GM12878 (cell line): ENCODE measurements around the gene N4BP3. TPM values are rescaled to one million over a fixed set of nuclear protein-coding genes. Genes with fewer than 3 reads are reported as not detected.

Experiments
- ATAC-seq: fragments of 200-7000 bp; cut with Tn5 transposase; 3 replicates; pipeline ENCODE4 v1.9.1; 2020; ENCODE audit warnings: mild to moderate bottlenecking, moderate library complexity
- BruUV-seq: library from RNA; stranded (reverse); fragments of 400-500 nt; replicated peaks from 2 replicates; lab custom pipeline; 2021; lab: Mats Ljungman, UMichigan
- CTCF ChIA-PET: fragments of 300-600 bp; sonication (Branson Sonifier 250); formaldehyde crosslinking; extraction: SDS; loops from one replicate; lab custom pipeline; 2021; ENCODE audit warnings: inconsistent platforms; lab: Yijun Ruan, JAX
- POLR2A ChIA-PET: fragments of 350-600 bp; formaldehyde crosslinking; extraction: SDS; loops from one replicate; lab custom pipeline; 2021; ENCODE audit warnings: inconsistent platforms; lab: Charles Lee
- RAD21 ChIA-PET: fragments of 300-600 bp; sonication (Branson Sonifier 250); formaldehyde crosslinking; loops from one replicate; lab custom pipeline; 2023; ENCODE audit warnings: antibody characterized with exemption; ENCODE audit not compliant: unreplicated experiment; lab: Charles Lee
- SMC1A ChIA-PET: fragments of 300-600 bp; sonication (Branson Sonifier 250); formaldehyde crosslinking; loops from one replicate; lab custom pipeline; 2023; ENCODE audit not compliant: unreplicated experiment, uncharacterized antibody; lab: Charles Lee
- DNase-seq: peaks from one replicate; pipeline ENCODE4 v3.0.0-alpha.2; 2011; ENCODE audit warnings: low read depth, low spot score
- FAIRE-seq: peaks from 3 replicates; lab custom pipeline; 2011; peaks lifted over from hg19 to GRCh38; lab: Jason Lieb, UNC
- H2AFZ ChIP-seq: 2 replicates; pipeline ENCODE4 v1.6.0; 2011; ENCODE audit warnings: low read depth, low read length, control low read depth; ENCODE audit not compliant: control insufficient read depth
- H3K27ac ChIP-seq: 2 replicates; pipeline ENCODE4 v1.5.1; 2011; ENCODE audit warnings: control low read depth; ENCODE audit not compliant: control insufficient read depth, insufficient read depth
- H3K27me3 ChIP-seq, 2 experiments: replicated peaks in 1 of 2; 2 replicates each; pipeline versions ENCODE4 v1.6.0 to v1.6.1; 2011; ENCODE audit warnings: low read length in 1 of 2; ENCODE audit not compliant: control insufficient read depth in 2 of 2, insufficient read depth in 2 of 2
- H3K36me3 ChIP-seq, 2 experiments: 2 replicates each; pipeline ENCODE4 v1.5.1; 2011; ENCODE audit warnings: low read length in 1 of 2; ENCODE audit not compliant: control insufficient read depth in 2 of 2, insufficient read depth in 2 of 2
- H3K4me1 ChIP-seq: 2 replicates; pipeline ENCODE4 v1.6.1; 2011; ENCODE audit warnings: mild to moderate bottlenecking, low read length, moderate library complexity, mixed read lengths; ENCODE audit not compliant: control insufficient read depth, insufficient read depth
- H3K4me2 ChIP-seq: 2 replicates; pipeline ENCODE4 v1.6.0; 2011; ENCODE audit warnings: control low read depth; ENCODE audit not compliant: control insufficient read depth, insufficient read depth
- H3K4me3 ChIP-seq: fragments of 200-600 bp; sonication (generic); 2 replicates; pipeline ENCODE4 v1.5.1; 2016
- H3K79me2 ChIP-seq: 2 replicates; pipeline ENCODE4 v1.6.0; 2011; ENCODE audit warnings: low read length; ENCODE audit not compliant: control insufficient read depth, insufficient read depth
- H3K9ac ChIP-seq: 2 replicates; pipeline ENCODE4 v1.8.0; 2011; ENCODE audit warnings: low read length, control low read depth, mixed read lengths; ENCODE audit not compliant: control insufficient read depth, insufficient read depth
- H3K9me3 ChIP-seq: replicated peaks from 3 replicates; pipeline ENCODE4 v1.5.1; 2011; ENCODE audit warnings: mild to moderate bottlenecking, low read length; ENCODE audit not compliant: control insufficient read depth, insufficient read depth
- H4K20me1 ChIP-seq: 2 replicates; pipeline ENCODE4 v1.6.0; 2011; ENCODE audit not compliant: control insufficient read depth, insufficient read depth
- BRCA1 ChIP-seq: IDR thresholded peaks from 2 replicates; pipeline ENCODE4 v1.6.1; 2011; ENCODE audit warnings: low read depth, low read length, improper control_type of control experiment
- CBFB ChIP-seq: IDR thresholded peaks from 2 replicates; pipeline ENCODE4 v1.6.1; 2016; ENCODE audit warnings: antibody characterized with exemption, low read depth
- CEBPB ChIP-seq, 2 experiments: fragments of 150-350 bp in 1 of 2; IDR thresholded peaks; 2 replicates each; pipeline ENCODE4 v1.6.1; 2012 to 2014; ENCODE audit warnings: low read depth in 2 of 2, low read length in 2 of 2, borderline replicate concordance in 1 of 2, inconsistent platforms in 1 of 2
- CHD1 ChIP-seq: IDR thresholded peaks from 2 replicates; pipeline ENCODE4 v1.6.1; 2012; ENCODE audit warnings: low read depth, low read length, improper control_type of control experiment
- CREM ChIP-seq: IDR thresholded peaks from 2 replicates; pipeline ENCODE4 v1.6.1; 2014; ENCODE audit warnings: antibody characterized with exemption, low read depth
- EP300 ChIP-seq, 2 experiments: fragments of 150-350 bp in 1 of 2; IDR thresholded peaks; 2 replicates each; pipeline ENCODE4 v1.6.1; 2011 to 2012; ENCODE audit warnings: low read depth in 2 of 2, low read length in 2 of 2, borderline replicate concordance in 1 of 2, improper control_type of control experiment in 1 of 2, inconsistent platforms in 1 of 2; ENCODE audit not compliant: control insufficient read depth in 1 of 2
- ESRRA ChIP-seq: IDR thresholded peaks from 2 replicates; pipeline ENCODE4 v1.6.1; 2012; ENCODE audit warnings: mild to moderate bottlenecking, low read length, improper control_type of control experiment
- IKZF1 ChIP-seq: fragments of 450-650 bp; conservative IDR thresholded peaks from 2 replicates; pipeline ENCODE4 v1.6.1; 2017; ENCODE audit warnings: antibody characterized with exemption, mild to moderate bottlenecking
- KAT2A ChIP-seq: conservative IDR thresholded peaks from 2 replicates; pipeline ENCODE4 v1.6.1; 2011; ENCODE audit warnings: low read depth, low read length; ENCODE audit not compliant: control insufficient read depth
- LARP7 ChIP-seq: fragments of 450-650 bp; IDR thresholded peaks from 2 replicates; pipeline ENCODE4 v1.6.1; 2017; ENCODE audit warnings: mild to moderate bottlenecking
- MTA2 ChIP-seq: fragments of 450-650 bp; IDR thresholded peaks from 2 replicates; pipeline ENCODE4 v1.6.1; 2016; ENCODE audit warnings: low read depth, mild to moderate bottlenecking, moderate library complexity
- MYB ChIP-seq: fragments of 150-350 bp; IDR thresholded peaks from 2 replicates; pipeline ENCODE4 v1.6.1; 2014; ENCODE audit warnings: mild to moderate bottlenecking, low read depth, low read length, borderline replicate concordance
- NFYB ChIP-seq: IDR thresholded peaks from 2 replicates; pipeline ENCODE4 v1.6.1; 2011; ENCODE audit warnings: low read depth, mild to moderate bottlenecking, low read length, improper control_type of control experiment, moderate library complexity; ENCODE audit not compliant: insufficient read depth
- RAD21 ChIP-seq: IDR thresholded peaks from 2 replicates; pipeline ENCODE4 v1.6.1; 2011; ENCODE audit warnings: mild to moderate bottlenecking, low read depth, low read length, moderate library complexity; ENCODE audit not compliant: insufficient read depth
- SIX5 ChIP-seq: IDR thresholded peaks from 2 replicates; pipeline ENCODE4 v1.6.1; 2011; ENCODE audit warnings: mild to moderate bottlenecking, low read depth, low read length, moderate library complexity; ENCODE audit not compliant: severe bottlenecking
- SMC3 ChIP-seq: IDR thresholded peaks from 2 replicates; pipeline ENCODE4 v1.6.1; 2011; ENCODE audit warnings: low read length, improper control_type of control experiment, borderline replicate concordance
- SRF ChIP-seq, 2 experiments: IDR thresholded peaks; 2 replicates each; pipeline ENCODE4 v1.6.1; 2011; ENCODE audit warnings: low read depth in 2 of 2, low read length in 2 of 2, mild to moderate bottlenecking in 1 of 2, moderate library complexity in 1 of 2
- ZNF384 ChIP-seq: IDR thresholded peaks from 2 replicates; pipeline ENCODE4 v1.6.1; 2012; ENCODE audit warnings: low read depth, mild to moderate bottlenecking, low read length, improper control_type of control experiment, borderline replicate concordance
- WGBS: methylation state at CpG from one replicate; pipeline ENCODE4 v1.1.6; 2016; ENCODE audit warnings: low lambda C conversion rate; ENCODE audit not compliant: insufficient replicate concordance, insufficient coverage; ENCODE audit errors: missing lambda C conversion rate; 5-methylcytosine and 5-hydroxymethylcytosine counted together
- in situ Hi-C: fragments of 300-500 bp; cut with MboI; formaldehyde crosslinking; loops from 9 replicates; pipeline ENCODE4 v1.14.3; 2018; ENCODE audit warnings: mixed read lengths
- intact Hi-C: fragments of 100-400 bp; cut with micrococcal nuclease; formaldehyde crosslinking; loops from one replicate; pipeline ENCODE4 v1.14.2; 2022; ENCODE audit not compliant: unreplicated experiment
- polyA plus RNA-seq, 11 experiments: library from polyadenylated mRNA; depleted of rRNA in 4 of 11; unstranded in 6 of 11; stranded (reverse) in 5 of 11; fragments of >200 nt; fragmentation: Nextera tagmentation in 4 of 11; fragmentation: Illumina TruSeq in 1 of 11; extraction: Ambion mirVana in 4 of 11; extraction: Trizol in 1 of 11; gene quantifications; 1 replicate in 1 of 11; 2 replicates in 10 of 11; pipeline versions ENCODE4 v1.2.1 to v1.2.3, GENCODE V29; 2011 to 2016; ENCODE audit warnings: inconsistent platforms in 2 of 11, missing spikeins in 2 of 11, low read depth in 1 of 11
- total RNA-seq, 4 experiments: library from RNA; depleted of rRNA in 3 of 4; stranded (reverse); fragments of >200 nt in 3 of 4; fragmentation: Illumina TruSeq in 1 of 4; extraction: Trizol in 1 of 4; gene quantifications; 2 replicates each; pipeline versions ENCODE4 v1.2.1 to v1.2.3, GENCODE V29; 2013 to 2021
- TF ChIP-seq, protein P1 (sequence below): IDR thresholded peaks from 2 replicates; pipeline ENCODE4 v1.6.1; 2012; ENCODE audit warnings: low read length, inconsistent platforms
- TF ChIP-seq, protein P2 (sequence below): IDR thresholded peaks from 2 replicates; pipeline ENCODE4 v1.6.1; 2012; ENCODE audit warnings: low read depth, low read length, improper control_type of control experiment

N4BP3 gene
- total and polyA plus RNA-seq, 10 of the 15 experiments (the other 5 are each of a cell fraction or from before 2014, with no cell fraction given) = 0.06 to 13.0 (median 4.3) TPM

DNA sequence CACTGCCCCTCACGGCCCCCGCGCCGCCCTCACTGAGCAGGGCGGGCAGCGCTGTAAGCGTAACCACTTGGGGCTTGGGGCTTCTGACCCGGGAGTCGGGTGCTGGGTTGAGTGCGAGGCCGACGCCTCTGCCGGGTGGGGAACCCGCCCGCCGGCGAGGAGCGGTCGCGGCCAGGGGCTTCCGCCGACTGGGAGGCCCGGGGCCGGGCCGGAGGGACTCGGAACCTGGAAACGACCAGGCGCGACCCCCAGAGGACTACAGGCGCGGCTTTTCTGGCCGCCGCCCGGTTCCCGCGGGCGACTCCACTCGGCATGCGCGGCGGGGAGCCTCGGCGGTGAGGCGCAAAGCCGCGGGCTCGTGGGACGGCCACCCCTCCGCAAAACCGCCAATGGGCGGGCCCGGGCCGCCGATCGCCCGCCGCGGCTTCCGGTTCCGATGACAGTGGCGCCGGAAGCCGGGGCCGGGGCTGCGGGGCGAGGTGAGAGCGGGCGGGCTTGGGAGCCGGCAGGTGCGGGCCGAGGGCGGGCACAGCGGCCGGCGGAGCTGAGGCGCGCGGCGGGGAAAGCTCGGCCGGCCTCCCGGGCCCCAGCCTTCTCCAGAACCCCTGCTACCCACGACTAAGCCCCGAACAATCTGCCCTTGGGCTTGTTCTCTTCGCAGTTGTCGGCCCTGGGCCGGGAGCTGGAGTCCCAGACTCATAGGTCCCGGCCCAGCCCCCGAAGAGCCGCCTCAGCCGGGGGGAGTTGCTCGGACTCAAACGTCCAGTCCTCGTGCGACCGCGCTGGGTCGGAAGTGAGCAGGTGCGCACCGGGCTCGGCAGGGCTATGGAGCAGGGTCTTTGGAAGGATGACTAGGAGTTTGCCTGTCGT is 17.5 kb downstream of the N4BP3 start, which contains the start of gene RMND5B:
Gene RMND5B (plus strand): TSS at position 439 of the 870 bp plus-strand sequence. CDS start 7,106 bp downstream, outside the sequence.
- TSS peak; percentile 82 for BruUV-seq
- Histone ChIP-seq H3K79me2 (peaks cover 19% of the 10 kb centered on the region), H3K27ac (peak within 1 kb of the TSS; percentile 94), H2AFZ (peak within 1 kb of the TSS; percentile 84), H3K36me3 (no peaks in the 10 kb centered on the region; a peak in 1 of 4 replicates), H3K27me3 (no peaks in the 10 kb centered on the region), H3K4me3 (peak within 1 kb of the TSS; percentile 98), H3K9me3 (no peaks in the 10 kb centered on the region), H3K4me1 (peaks cover 4% of the 10 kb centered on the region; the same call in 1 of the 2 replicates), H4K20me1 (no peaks in the 10 kb centered on the region), H3K4me2 (peak within 1 kb of the TSS; percentile 92), H3K9ac (peak within 1 kb of the TSS; percentile 96)
- RAD21 ChIA-PET = interaction anchor here (0.9 to 1.6 kb wide), 3 partner anchors 13 to 23 kb away, joined by 3 to 4 read pairs (median 3); partner anchors contain the start of gene NHP2
- WGBS = under 1% methylated on average over 58 of the region's 102 CpGs
- FAIRE-seq (no peak), DNase-seq (no peak), ATAC-seq (peak; percentile 94)
- in situ Hi-C loops (no loop called here), intact Hi-C loops (no loop called here)
- CTCF ChIA-PET = interaction anchor here (1.0 to 1.9 kb wide), 4 partner anchors 10 to 56 kb away, joined by 3 to 11 read pairs (median 3); no protein-coding TSS in a partner anchor
- SMC1A ChIA-PET = interaction anchor here (0.8 to 1.7 kb wide), 3 partner anchors 10 to 19 kb away, joined by 3 to 7 read pairs (median 3); no protein-coding TSS in a partner anchor
- POLR2A ChIA-PET = interaction anchor here (0.6 to 2.0 kb wide), 7 partner anchors 9 to 20 kb away, joined by 3 to 7 read pairs (median 3); no protein-coding TSS in a partner anchor
- TF ChIP-seq ESRRA (no peak), MYB (no peak), CEBPB (IDR thresholded peaks at IDR 0.05; ENCODE audit: borderline replicate concordance in 1 of 2, low read depth in 2 of 2, low read length in 2 of 2) (no peak), RAD21 (no peak), SIX5 (peak; percentile 34), KAT2A (no peak), LARP7 (0 out of 2 replicates have a peak, but pooled peaks have one; percentile 73), MTA2 (no peak), CREM (no peak), CHD1 (peak; percentile 97), SRF (IDR thresholded peaks at IDR 0.05; ENCODE audit: low read depth in 2 of 2, low read length in 2 of 2) (0 out of 4 replicates have a peak, but pooled peaks of 1 of the 2 experiments have one; percentile 27), ZNF384 (no peak), IKZF1 (peak; percentile 84), CBFB (no peak), EP300 (IDR thresholded peaks at IDR 0.05; ENCODE audit: borderline replicate concordance in 1 of 2, control insufficient read depth in 1 of 2, low read depth in 2 of 2, low read length in 2 of 2) (no peak), NFYB (no peak), SMC3 (no peak), BRCA1 (no peak)
- TF ChIP-seq, protein P1, sequence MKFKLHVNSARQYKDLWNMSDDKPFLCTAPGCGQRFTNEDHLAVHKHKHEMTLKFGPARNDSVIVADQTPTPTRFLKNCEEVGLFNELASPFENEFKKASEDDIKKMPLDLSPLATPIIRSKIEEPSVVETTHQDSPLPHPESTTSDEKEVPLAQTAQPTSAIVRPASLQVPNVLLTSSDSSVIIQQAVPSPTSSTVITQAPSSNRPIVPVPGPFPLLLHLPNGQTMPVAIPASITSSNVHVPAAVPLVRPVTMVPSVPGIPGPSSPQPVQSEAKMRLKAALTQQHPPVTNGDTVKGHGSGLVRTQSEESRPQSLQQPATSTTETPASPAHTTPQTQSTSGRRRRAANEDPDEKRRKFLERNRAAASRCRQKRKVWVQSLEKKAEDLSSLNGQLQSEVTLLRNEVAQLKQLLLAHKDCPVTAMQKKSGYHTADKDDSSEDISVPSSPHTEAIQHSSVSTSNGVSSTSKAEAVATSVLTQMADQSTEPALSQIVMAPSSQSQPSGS = no peak
- TF ChIP-seq, protein P2, sequence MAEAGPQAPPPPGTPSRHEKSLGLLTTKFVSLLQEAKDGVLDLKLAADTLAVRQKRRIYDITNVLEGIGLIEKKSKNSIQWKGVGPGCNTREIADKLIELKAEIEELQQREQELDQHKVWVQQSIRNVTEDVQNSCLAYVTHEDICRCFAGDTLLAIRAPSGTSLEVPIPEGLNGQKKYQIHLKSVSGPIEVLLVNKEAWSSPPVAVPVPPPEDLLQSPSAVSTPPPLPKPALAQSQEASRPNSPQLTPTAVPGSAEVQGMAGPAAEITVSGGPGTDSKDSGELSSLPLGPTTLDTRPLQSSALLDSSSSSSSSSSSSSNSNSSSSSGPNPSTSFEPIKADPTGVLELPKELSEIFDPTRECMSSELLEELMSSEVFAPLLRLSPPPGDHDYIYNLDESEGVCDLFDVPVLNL = no peak
